Panc1 (cell line): Measurements from ENCODE around the gene MORN1. TPM values are rescaled to one million over a fixed set of nuclear protein-coding genes. Genes with fewer than 3 reads are reported as not detected.

Experiments used
- ATAC-seq: fragments of 200-7000 bp; cut with Tn5 transposase; 2 replicates; pipeline ENCODE4 v1.9.1; 2020; ENCODE audit warnings: mild to moderate bottlenecking, moderate library complexity
- BruUV-seq: library from RNA; stranded (reverse); fragments of 400-500 nt; replicated peaks from 2 replicates; lab custom pipeline; 2021; lab: Mats Ljungman, UMichigan
- CTCF ChIA-PET: fragments of 300-600 bp; sonication (Branson Sonifier 250); formaldehyde crosslinking; loops from one replicate; lab custom pipeline; 2022; ENCODE audit warnings: antibody characterized with exemption; lab: Charles Lee
- POLR2A ChIA-PET: fragments of 300-600 bp; sonication (Branson Sonifier 250); formaldehyde crosslinking; loops from one replicate; lab custom pipeline; 2022; ENCODE audit warnings: antibody characterized with exemption; lab: Charles Lee
- DNase-seq: peaks from one replicate; pipeline ENCODE4 v3.0.0-alpha.2; 2010; ENCODE audit warnings: low read depth, low spot score
- H3K27ac ChIP-seq: 2 replicates; pipeline ENCODE4 v1.5.1; 2011; ENCODE audit warnings: mild to moderate bottlenecking, low read length, inconsistent platforms
- H3K27me3 ChIP-seq: fragments of 200-500 bp; sonication (Bioruptor generic); 2 replicates; pipeline ENCODE4 v1.6.0; 2014; ENCODE audit warnings: low read length, inconsistent platforms; ENCODE audit not compliant: control insufficient read depth, insufficient read depth
- H3K36me3 ChIP-seq: fragments of 200-500 bp; sonication (Bioruptor generic); 2 replicates; pipeline ENCODE4 v1.5.1; 2014; ENCODE audit warnings: inconsistent platforms, mild to moderate bottlenecking, low read length, moderate library complexity; ENCODE audit not compliant: control insufficient read depth, insufficient read depth
- H3K4me1 ChIP-seq: 2 replicates; pipeline ENCODE4 v1.5.1; 2011; ENCODE audit warnings: inconsistent platforms, mild to moderate bottlenecking, low read length, moderate library complexity; ENCODE audit not compliant: control insufficient read depth, insufficient read depth
- H3K4me3 ChIP-seq, 2 experiments: 2 replicates each; pipeline ENCODE4 v1.5.1; 2011 to 2012; ENCODE audit warnings: low read depth in 2 of 2, low read length in 2 of 2, mild to moderate bottlenecking in 2 of 2, inconsistent platforms in 1 of 2, moderate library complexity in 1 of 2
- H3K9me3 ChIP-seq: fragments of 200-500 bp; sonication (Bioruptor generic); 2 replicates; pipeline ENCODE4 v1.5.1; 2014; ENCODE audit warnings: low read depth, mild to moderate bottlenecking, inconsistent platforms, low read length, moderate library complexity; ENCODE audit not compliant: control insufficient read depth, insufficient read depth
- POLR2AphosphoS5 ChIP-seq: IDR thresholded peaks from 2 replicates; pipeline ENCODE4 v1.6.1; 2012; ENCODE audit warnings: mild to moderate bottlenecking, low read depth, low read length, moderate library complexity
- SIN3A ChIP-seq: IDR thresholded peaks from 2 replicates; pipeline ENCODE4 v1.6.1; 2012; ENCODE audit warnings: low read depth, mild to moderate bottlenecking, low read length, moderate library complexity, borderline replicate concordance; ENCODE audit not compliant: insufficient read depth
- TCF7L2 ChIP-seq: IDR thresholded peaks from 2 replicates; pipeline ENCODE4 v1.6.1; 2011; ENCODE audit warnings: mild to moderate bottlenecking, low read depth, low read length, inconsistent platforms
- in situ Hi-C: cut with HindIII; loops from 2 replicates; pipeline ENCODE4 v1.10.0; 2016; ENCODE audit warnings: low sequenced_read_pairs, low pct_unique_long_range_greater_than_20kb
- intact Hi-C: fragments of 100-400 bp; cut with micrococcal nuclease; formaldehyde crosslinking; loops from one replicate; pipeline ENCODE4 v1.10.0; 2022; ENCODE audit not compliant: unreplicated experiment
- total RNA-seq: library from RNA; stranded (reverse); gene quantifications from one replicate; pipeline ENCODE4 v1.2.1, GENCODE V29; 2021; ENCODE audit not compliant: unreplicated experiment
- TF ChIP-seq, protein P1 (sequence below): fragments of 450-650 bp; IDR thresholded peaks from 2 replicates; pipeline ENCODE4 v1.5.1; 2017; ENCODE audit warnings: mild to moderate bottlenecking
- TF ChIP-seq, protein P2 (sequence below), 2 experiments: IDR thresholded peaks; 2 replicates each; pipeline ENCODE4 v1.6.1; 2011 to 2012; ENCODE audit warnings: low read depth in 2 of 2, control low read depth in 1 of 2, low read length in 1 of 2, mild to moderate bottlenecking in 1 of 2, moderate library complexity in 1 of 2; ENCODE audit not compliant: insufficient read depth in 1 of 2

MORN1 gene
- total RNA-seq, 1 experiment from 2014 or later: 21.3 TPM

DNA sequence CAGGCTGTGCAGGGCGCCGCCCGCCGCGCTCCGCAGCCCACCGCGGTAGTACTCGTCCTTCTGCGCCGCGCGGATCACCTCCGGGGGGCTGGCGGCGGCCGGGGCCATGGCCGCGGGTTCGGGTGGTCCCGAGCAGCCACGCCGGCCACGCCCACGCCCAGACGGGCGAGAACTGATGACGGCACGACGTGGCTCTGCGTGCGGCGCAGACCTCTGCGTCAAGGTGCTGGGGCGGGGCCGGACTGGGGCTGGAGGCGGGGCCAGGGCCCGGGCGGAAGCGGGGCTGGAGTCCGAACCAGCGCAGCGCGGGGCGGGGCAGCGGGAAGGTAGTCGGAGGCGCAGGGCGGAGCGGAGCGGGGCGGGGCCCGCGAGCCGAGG is 21.0 kb upstream of the MORN1 start, which contains the start of gene PEX10:
Gene PEX10, minus strand, starts transcription at position 170 of the 378 bp plus-strand sequence. Its CDS starts 62 bp downstream, at position 108.
- TF ChIP-seq, protein P1, sequence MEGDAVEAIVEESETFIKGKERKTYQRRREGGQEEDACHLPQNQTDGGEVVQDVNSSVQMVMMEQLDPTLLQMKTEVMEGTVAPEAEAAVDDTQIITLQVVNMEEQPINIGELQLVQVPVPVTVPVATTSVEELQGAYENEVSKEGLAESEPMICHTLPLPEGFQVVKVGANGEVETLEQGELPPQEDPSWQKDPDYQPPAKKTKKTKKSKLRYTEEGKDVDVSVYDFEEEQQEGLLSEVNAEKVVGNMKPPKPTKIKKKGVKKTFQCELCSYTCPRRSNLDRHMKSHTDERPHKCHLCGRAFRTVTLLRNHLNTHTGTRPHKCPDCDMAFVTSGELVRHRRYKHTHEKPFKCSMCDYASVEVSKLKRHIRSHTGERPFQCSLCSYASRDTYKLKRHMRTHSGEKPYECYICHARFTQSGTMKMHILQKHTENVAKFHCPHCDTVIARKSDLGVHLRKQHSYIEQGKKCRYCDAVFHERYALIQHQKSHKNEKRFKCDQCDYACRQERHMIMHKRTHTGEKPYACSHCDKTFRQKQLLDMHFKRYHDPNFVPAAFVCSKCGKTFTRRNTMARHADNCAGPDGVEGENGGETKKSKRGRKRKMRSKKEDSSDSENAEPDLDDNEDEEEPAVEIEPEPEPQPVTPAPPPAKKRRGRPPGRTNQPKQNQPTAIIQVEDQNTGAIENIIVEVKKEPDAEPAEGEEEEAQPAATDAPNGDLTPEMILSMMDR: no peak
- TF ChIP-seq, protein P2, sequence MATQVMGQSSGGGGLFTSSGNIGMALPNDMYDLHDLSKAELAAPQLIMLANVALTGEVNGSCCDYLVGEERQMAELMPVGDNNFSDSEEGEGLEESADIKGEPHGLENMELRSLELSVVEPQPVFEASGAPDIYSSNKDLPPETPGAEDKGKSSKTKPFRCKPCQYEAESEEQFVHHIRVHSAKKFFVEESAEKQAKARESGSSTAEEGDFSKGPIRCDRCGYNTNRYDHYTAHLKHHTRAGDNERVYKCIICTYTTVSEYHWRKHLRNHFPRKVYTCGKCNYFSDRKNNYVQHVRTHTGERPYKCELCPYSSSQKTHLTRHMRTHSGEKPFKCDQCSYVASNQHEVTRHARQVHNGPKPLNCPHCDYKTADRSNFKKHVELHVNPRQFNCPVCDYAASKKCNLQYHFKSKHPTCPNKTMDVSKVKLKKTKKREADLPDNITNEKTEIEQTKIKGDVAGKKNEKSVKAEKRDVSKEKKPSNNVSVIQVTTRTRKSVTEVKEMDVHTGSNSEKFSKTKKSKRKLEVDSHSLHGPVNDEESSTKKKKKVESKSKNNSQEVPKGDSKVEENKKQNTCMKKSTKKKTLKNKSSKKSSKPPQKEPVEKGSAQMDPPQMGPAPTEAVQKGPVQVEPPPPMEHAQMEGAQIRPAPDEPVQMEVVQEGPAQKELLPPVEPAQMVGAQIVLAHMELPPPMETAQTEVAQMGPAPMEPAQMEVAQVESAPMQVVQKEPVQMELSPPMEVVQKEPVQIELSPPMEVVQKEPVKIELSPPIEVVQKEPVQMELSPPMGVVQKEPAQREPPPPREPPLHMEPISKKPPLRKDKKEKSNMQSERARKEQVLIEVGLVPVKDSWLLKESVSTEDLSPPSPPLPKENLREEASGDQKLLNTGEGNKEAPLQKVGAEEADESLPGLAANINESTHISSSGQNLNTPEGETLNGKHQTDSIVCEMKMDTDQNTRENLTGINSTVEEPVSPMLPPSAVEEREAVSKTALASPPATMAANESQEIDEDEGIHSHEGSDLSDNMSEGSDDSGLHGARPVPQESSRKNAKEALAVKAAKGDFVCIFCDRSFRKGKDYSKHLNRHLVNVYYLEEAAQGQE (IDR thresholded peaks at IDR 0.05; ENCODE audit: insufficient read depth in 1 of 2, low read depth in 2 of 2, low read length in 1 of 2): no peak
- TF ChIP-seq POLR2AphosphoS5 (peak; percentile 33; the same call in 1 of the 2 replicates), TCF7L2 (no peak), SIN3A (0 out of 2 replicates have a peak, but pooled peaks have one; percentile 25)
- Histone ChIP-seq H3K4me1 (peaks cover 19% of the 10 kb centered on the region), H3K27ac (peak within 1 kb of the TSS; percentile 91), H3K4me3 (peak within 1 kb of the TSS; percentile 86 to 87), H3K36me3 (no peaks in the 10 kb centered on the region), H3K27me3 (no peaks in the 10 kb centered on the region), H3K9me3 (no peaks in the 10 kb centered on the region)
- in situ Hi-C loops: no loop called here
- intact Hi-C loops: loop anchor here (2.0 to 10.0 kb wide), 2 partner anchors 62 to 134 kb away; partner anchors contain the start of gene PLCH2
- ATAC-seq: peak; percentile 89
- ChIA-PET CTCF (interaction anchor here (0.7 kb wide), 1 partner anchor 65 kb away, joined by 4 read pairs; no protein-coding TSS in a partner anchor), POLR2A (no interaction called here)
- no TSS peak for BruUV-seq
- DNase-seq: peak; percentile 72

DNA sequence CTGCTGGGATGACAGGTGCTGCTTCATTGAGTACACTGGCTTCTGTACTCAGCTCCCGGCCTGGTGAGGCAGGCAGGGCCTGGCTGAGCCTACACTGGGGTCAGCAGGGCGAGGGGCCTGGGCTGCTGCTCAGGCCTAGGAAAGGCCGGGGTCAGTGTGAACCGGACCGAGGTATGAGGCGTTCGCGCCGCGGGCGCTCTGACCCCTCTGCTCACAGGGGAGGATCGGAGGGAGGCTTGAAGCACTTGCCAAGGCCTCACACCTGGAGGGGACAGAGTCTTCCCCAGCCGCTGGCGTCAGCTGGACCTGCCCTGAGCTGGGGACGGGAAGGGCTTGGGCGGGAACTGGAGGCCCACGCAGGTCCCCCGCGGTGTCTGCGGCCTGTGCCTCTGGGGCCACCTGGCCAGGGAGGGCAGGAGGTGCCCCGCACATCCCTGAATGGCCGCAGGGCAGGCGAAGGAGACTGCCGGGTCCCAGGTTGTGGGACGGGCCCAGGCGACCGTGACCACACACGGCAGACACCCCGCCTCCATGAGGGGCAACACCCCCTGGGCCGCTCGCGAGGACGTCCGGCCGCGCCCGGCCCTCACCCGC is 20.5 kb upstream of the MORN1 start:
- Histone ChIP-seq H3K4me1 (peaks cover 19% of the 10 kb centered on the region), H3K36me3 (no peaks in the 10 kb centered on the region), H3K4me3 (peak overlapping the region; percentile 86 to 87), H3K27me3 (no peaks in the 10 kb centered on the region), H3K9me3 (no peaks in the 10 kb centered on the region), H3K27ac (peak overlapping the region; percentile 91)
- intact Hi-C loops (loop anchor here (2.0 to 10.0 kb wide), 2 partner anchors 63 to 135 kb away; partner anchors contain the start of gene PLCH2), in situ Hi-C loops (no loop called here)
- ATAC-seq (peak; percentile 64), DNase-seq (no peak)
- ChIA-PET CTCF (no interaction called here), POLR2A (interaction anchor here (0.7 kb wide), 1 partner anchor 114 kb away, joined by 4 read pairs; the partner anchor contains the start of gene PANK4)
- BruUV-seq: no TSS peak
- TF ChIP-seq SIN3A: 0 out of 2 replicates have a peak, but pooled peaks have one; percentile 2
- TF ChIP-seq, protein P1: no peak
